ENCODE data around the gene SKOR1. TPM values are rescaled to one million over a fixed set of nuclear protein-coding genes. Genes with fewer than 3 reads are reported as not detected.

Gene SKOR1
- total and polyA plus RNA-seq, 2 of the 8 experiments (the other 6 are each of a cell fraction or from before 2014, with no cell fraction given), result 0.03 to 0.11 TPM

DNA sequence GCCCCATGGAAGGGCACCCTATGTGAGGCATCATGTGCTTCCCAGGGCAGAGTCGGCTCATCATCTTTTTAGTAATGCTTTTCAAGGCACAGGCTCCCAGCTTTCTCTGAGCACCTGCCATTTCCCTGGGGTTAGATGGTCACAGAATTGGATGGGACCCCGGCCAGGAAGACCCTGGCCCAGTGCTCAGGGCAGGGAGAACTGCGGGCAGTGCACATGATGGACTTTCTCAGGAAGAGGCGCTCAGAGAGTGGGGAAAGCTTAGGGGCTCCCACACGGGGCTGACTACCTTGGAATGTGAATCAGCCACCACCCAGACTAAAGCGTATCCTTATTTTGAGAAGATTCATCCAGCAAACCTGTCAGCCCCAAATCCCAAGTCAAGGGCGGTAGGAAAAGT is 16.5 kb upstream of the SKOR1 start:
- H3K4me2 ChIP-seq (ENCODE audit: insufficient read depth in 1 of 2, low read depth in 2 of 2, low read length in 2 of 2), result no peak overlapping the region
- TF ChIP-seq, protein P1, sequence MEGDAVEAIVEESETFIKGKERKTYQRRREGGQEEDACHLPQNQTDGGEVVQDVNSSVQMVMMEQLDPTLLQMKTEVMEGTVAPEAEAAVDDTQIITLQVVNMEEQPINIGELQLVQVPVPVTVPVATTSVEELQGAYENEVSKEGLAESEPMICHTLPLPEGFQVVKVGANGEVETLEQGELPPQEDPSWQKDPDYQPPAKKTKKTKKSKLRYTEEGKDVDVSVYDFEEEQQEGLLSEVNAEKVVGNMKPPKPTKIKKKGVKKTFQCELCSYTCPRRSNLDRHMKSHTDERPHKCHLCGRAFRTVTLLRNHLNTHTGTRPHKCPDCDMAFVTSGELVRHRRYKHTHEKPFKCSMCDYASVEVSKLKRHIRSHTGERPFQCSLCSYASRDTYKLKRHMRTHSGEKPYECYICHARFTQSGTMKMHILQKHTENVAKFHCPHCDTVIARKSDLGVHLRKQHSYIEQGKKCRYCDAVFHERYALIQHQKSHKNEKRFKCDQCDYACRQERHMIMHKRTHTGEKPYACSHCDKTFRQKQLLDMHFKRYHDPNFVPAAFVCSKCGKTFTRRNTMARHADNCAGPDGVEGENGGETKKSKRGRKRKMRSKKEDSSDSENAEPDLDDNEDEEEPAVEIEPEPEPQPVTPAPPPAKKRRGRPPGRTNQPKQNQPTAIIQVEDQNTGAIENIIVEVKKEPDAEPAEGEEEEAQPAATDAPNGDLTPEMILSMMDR (IDR thresholded peaks at IDR 0.05; ENCODE audit: control extremely low read depth in 1 of 3, insufficient read depth in 1 of 3, low read depth in 1 of 3, low read length in 3 of 3), result no peak
- no peak for TF ChIP-seq KDM5A (IDR thresholded peaks at IDR 0.05; ENCODE audit: low read length)
- TF ChIP-seq TEAD4 (IDR thresholded peaks at IDR 0.05; ENCODE audit: low read depth, low read length), result no peak
- no peak for TF ChIP-seq RBBP5 (IDR thresholded peaks at IDR 0.05; ENCODE audit: borderline replicate concordance, low read depth, low read length)
- TF ChIP-seq CEBPB (IDR thresholded peaks at IDR 0.05; ENCODE audit: low read depth, low read length), result no peak
- TF ChIP-seq, protein P2, sequence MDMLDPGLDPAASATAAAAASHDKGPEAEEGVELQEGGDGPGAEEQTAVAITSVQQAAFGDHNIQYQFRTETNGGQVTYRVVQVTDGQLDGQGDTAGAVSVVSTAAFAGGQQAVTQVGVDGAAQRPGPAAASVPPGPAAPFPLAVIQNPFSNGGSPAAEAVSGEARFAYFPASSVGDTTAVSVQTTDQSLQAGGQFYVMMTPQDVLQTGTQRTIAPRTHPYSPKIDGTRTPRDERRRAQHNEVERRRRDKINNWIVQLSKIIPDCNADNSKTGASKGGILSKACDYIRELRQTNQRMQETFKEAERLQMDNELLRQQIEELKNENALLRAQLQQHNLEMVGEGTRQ (IDR thresholded peaks at IDR 0.05; ENCODE audit: low read length), result no peak
- TF ChIP-seq JUN (IDR thresholded peaks at IDR 0.05; ENCODE audit: low read depth, low read length), result no peak
- TF ChIP-seq, protein P3, sequence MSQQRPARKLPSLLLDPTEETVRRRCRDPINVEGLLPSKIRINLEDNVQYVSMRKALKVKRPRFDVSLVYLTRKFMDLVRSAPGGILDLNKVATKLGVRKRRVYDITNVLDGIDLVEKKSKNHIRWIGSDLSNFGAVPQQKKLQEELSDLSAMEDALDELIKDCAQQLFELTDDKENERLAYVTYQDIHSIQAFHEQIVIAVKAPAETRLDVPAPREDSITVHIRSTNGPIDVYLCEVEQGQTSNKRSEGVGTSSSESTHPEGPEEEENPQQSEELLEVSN (IDR thresholded peaks at IDR 0.05), result no peak
- no peak for TF ChIP-seq KDM4A (IDR thresholded peaks at IDR 0.05; ENCODE audit: low read depth, low read length, severe bottlenecking)
- TF ChIP-seq POLR2AphosphoS5 (IDR thresholded peaks at IDR 0.05; ENCODE audit: low read depth, low read length), result no peak
- WGBS, 2 experiments (ENCODE audit: extremely low coverage in 1 of 2, insufficient coverage in 1 of 2, insufficient read length in 1 of 2, insufficient replicate concordance in 2 of 2, low coverage in 1 of 2, low lambda C conversion rate in 2 of 2, missing lambda C conversion rate in 1 of 2), result 84% methylated on average over 7 of the region's 7 CpGs; no CpG with 5 or more reads in 1 of the 2 experiments
- no peaks in the 10 kb centered on the region for H3K9me3 ChIP-seq (ENCODE audit: insufficient read depth in 2 of 2, low read depth in 1 of 2, low read length in 1 of 2)
- H3K36me3 ChIP-seq (ENCODE audit: control insufficient read depth in 2 of 4, insufficient read depth in 4 of 4, low read length in 3 of 4), result no peaks in the 10 kb centered on the region
- no peak overlapping the region for H4K5ac ChIP-seq (ENCODE audit: insufficient read length, low read depth, low read length)
- no peak overlapping the region; the same call in 1 of the 2 replicates for H4K8ac ChIP-seq (ENCODE audit: extremely low read depth, insufficient read depth, low read length)
- no peak overlapping the region for H3K56ac ChIP-seq (replicated peaks; ENCODE audit: insufficient read length, low read depth, low read length)
- H3K14ac ChIP-seq (ENCODE audit: insufficient read length), result no peak overlapping the region
- no peak overlapping the region for H2AFZ ChIP-seq (ENCODE audit: low read length)
- no peak overlapping the region for H2BK5ac ChIP-seq (ENCODE audit: low read depth, low read length)
- ChIA-PET CTCF (ENCODE audit: partially characterized antibody) (interaction anchor here (0.6 to 1.2 kb wide), 2 partner anchors 34 to 353 kb away, joined by 3 read pairs; no protein-coding TSS in a partner anchor), POLR2A (ENCODE audit: partially characterized antibody) (interaction anchor here (0.5 kb wide), 1 partner anchor 219 kb away, joined by 3 read pairs; no protein-coding TSS in a partner anchor)
- no peak overlapping the region for H2BK120ac ChIP-seq (replicated peaks; ENCODE audit: low read depth, low read length)
- H2AK5ac ChIP-seq (ENCODE audit: low read depth, low read length), result no peak overlapping the region
- H4K20me1 ChIP-seq (replicated peaks in 1 of 2; ENCODE audit: control insufficient read depth in 1 of 2, insufficient read depth in 2 of 2, low read length in 2 of 2), result no peaks in the 10 kb centered on the region
- no peak overlapping the region for H3K27ac ChIP-seq (ENCODE audit: low read depth, low read length)
- H3K9ac ChIP-seq (replicated peaks in 1 of 4; ENCODE audit: extremely low read depth in 1 of 4, low read depth in 3 of 4, low read length in 3 of 4), result no peak overlapping the region
- DNase-seq (ENCODE audit: low read depth in 1 of 2, low spot score in 2 of 2), result peak in 1 of 2 experiments; percentile 22
- no peak overlapping the region for H3K23ac ChIP-seq (ENCODE audit: insufficient read length)
- no peak overlapping the region for H3K18ac ChIP-seq (ENCODE audit: extremely low read depth, low read length)
- peaks cover 0 to 31% (median 20%) of the 10 kb centered on the region in 4 experiments; a peak in 6 of 7 replicates for H3K4me1 ChIP-seq (replicated peaks in 1 of 4; ENCODE audit: control insufficient read depth in 3 of 4, insufficient read depth in 4 of 4, low read length in 3 of 4)
- no peaks in the 10 kb centered on the region; a peak in 2 of 7 replicates for H3K27me3 ChIP-seq (replicated peaks in 1 of 4; ENCODE audit: control insufficient read depth in 3 of 4, extremely low read depth in 1 of 4, insufficient read depth in 3 of 4, low read length in 3 of 4)
- no peak overlapping the region for H4K91ac ChIP-seq (replicated peaks; ENCODE audit: insufficient read length, low read length)
- H2BK20ac ChIP-seq (ENCODE audit: low read length), result no peak overlapping the region
- no peaks in the 10 kb centered on the region for H3K23me2 ChIP-seq (ENCODE audit: low read depth, low read length)
- FAIRE-seq, result no peak
- no peak overlapping the region for H2BK12ac ChIP-seq (ENCODE audit: low read depth, low read length)
- H3K79me2 ChIP-seq (ENCODE audit: control insufficient read depth in 1 of 2, insufficient read depth in 2 of 2, low read length in 2 of 2), result no peaks in the 10 kb centered on the region
- no peak overlapping the region for H3K4me3 ChIP-seq (ENCODE audit: extremely low read depth in 1 of 4, insufficient read depth in 2 of 4, low read depth in 3 of 4, low read length in 4 of 4)
- no peak overlapping the region for H3K4ac ChIP-seq (replicated peaks; ENCODE audit: insufficient read length, low read depth, low read length)
- H2BK15ac ChIP-seq (ENCODE audit: low read length), result no peak overlapping the region
- no peaks in the 10 kb centered on the region for H3K79me1 ChIP-seq (ENCODE audit: low read depth, low read length)
